ENCODE data around the gene ZBTB7C.
A peak's percentile ranks its signal among the peaks of the same experiment; 100 is the strongest.

ZBTB7C gene

GRCh38 chr18:48007955-48008701, 401.1 kb downstream of the ZBTB7C start:
- H3K4me3 ChIP-seq (ENCODE audit: low read length), result peak overlapping the region; percentile 28
- peaks cover 3% of the 10 kb centered on the region for H3K4me1 ChIP-seq (ENCODE audit: insufficient read depth, low read length)
- no peaks in the 10 kb centered on the region for H3K9me3 ChIP-seq (ENCODE audit: low read length)
- H3K36me3 ChIP-seq (ENCODE audit: insufficient read depth, low read length), result no peaks in the 10 kb centered on the region
- no peak overlapping the region for H2AFZ ChIP-seq (ENCODE audit: low read depth, low read length)
- H3K27me3 ChIP-seq (ENCODE audit: insufficient read depth, low read length), result peaks cover 4% of the 10 kb centered on the region

DNA sequence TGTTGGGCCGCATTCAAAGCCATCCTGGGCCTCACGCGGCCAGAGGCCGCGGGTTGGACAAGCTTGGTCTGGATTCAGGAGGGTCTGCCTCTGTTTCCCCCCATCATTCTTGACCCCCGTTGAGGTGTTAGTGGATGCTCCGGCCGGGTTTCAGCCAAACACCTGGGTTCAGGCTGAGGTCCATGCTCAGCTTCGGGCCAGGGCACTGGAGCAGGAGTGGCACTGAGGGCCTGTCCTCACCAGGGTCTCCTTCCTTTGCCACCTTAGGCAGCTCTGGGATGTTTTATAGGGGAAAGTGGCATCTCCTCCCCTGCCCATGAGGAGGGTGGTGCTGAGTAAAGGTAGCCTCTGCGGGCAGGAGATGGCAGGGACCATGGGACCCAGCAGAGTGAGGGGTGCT, 401.8 kb downstream of the ZBTB7C start:
- Histone ChIP-seq H3K27me3 (ENCODE audit: insufficient read depth, low read length) (peaks cover 4% of the 10 kb centered on the region), H3K9me3 (ENCODE audit: low read length) (no peaks in the 10 kb centered on the region), H3K4me3 (ENCODE audit: low read length) (no peak overlapping the region)

GRCh38 chr18:48006415-48007175, 402.6 kb downstream of the ZBTB7C start:
- Histone ChIP-seq H3K4me1 (ENCODE audit: insufficient read depth, low read length) (peaks cover 3% of the 10 kb centered on the region), H3K9me3 (ENCODE audit: low read length) (no peaks in the 10 kb centered on the region), H3K4me3 (ENCODE audit: low read length) (no peak overlapping the region), H2AFZ (ENCODE audit: low read depth, low read length) (no peak overlapping the region), H3K36me3 (ENCODE audit: insufficient read depth, low read length) (no peaks in the 10 kb centered on the region), H3K27me3 (ENCODE audit: insufficient read depth, low read length) (peaks cover 4% of the 10 kb centered on the region)

More for the DNA sequence above, 401.8 kb downstream of the ZBTB7C start:
- no peak overlapping the region for H2AFZ ChIP-seq (ENCODE audit: low read depth, low read length)
- H3K4me1 ChIP-seq (ENCODE audit: insufficient read depth, low read length), result peaks cover 3% of the 10 kb centered on the region
- no peaks in the 10 kb centered on the region for H3K36me3 ChIP-seq (ENCODE audit: insufficient read depth, low read length)

GRCh38 chr18:48004577-48004976, 404.6 kb downstream of the ZBTB7C start:
- H3K36me3 ChIP-seq (ENCODE audit: insufficient read depth, low read length), result no peaks in the 10 kb centered on the region
- H3K4me1 ChIP-seq (ENCODE audit: insufficient read depth, low read length), result peaks cover 3% of the 10 kb centered on the region
- peaks cover 4% of the 10 kb centered on the region for H3K27me3 ChIP-seq (ENCODE audit: insufficient read depth, low read length)
- no peaks in the 10 kb centered on the region for H3K9me3 ChIP-seq (ENCODE audit: low read length)
- H2AFZ ChIP-seq (ENCODE audit: low read depth, low read length), result no peak overlapping the region
- H3K4me3 ChIP-seq (ENCODE audit: low read length), result no peak overlapping the region

GRCh38 chr18:48003426-48004349, 405.5 kb downstream of the ZBTB7C start:
- Histone ChIP-seq H3K27me3 (ENCODE audit: insufficient read depth, low read length) (no peaks in the 10 kb centered on the region), H3K4me1 (ENCODE audit: insufficient read depth, low read length) (peaks cover 3% of the 10 kb centered on the region), H3K4me3 (ENCODE audit: low read length) (no peak overlapping the region), H2AFZ (ENCODE audit: low read depth, low read length) (no peak overlapping the region), H3K9me3 (ENCODE audit: low read length) (no peaks in the 10 kb centered on the region), H3K36me3 (ENCODE audit: insufficient read depth, low read length) (no peaks in the 10 kb centered on the region)

DNA sequence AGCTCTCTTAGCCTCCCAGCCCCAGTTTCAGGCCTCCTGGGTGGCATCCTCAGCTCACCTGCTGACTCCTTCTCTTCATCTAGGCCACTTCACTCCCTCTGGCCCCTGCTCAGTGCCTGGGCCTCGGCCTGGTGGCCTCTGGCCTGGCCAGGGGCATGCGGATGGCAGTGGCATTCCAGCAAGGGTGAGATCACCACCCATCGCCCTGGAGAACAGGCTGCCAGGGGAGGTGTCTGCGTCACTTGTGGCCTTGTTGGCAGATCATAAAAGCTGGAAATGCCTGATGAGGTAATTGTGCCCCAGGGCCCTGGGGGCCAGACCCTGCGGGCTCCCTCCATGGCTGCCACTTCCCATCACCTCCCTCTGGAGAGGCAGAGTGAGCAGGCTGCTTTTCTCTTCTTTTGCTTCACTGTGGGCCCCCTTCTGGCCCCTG, 406.2 kb downstream of the ZBTB7C start:
- no peaks in the 10 kb centered on the region for H3K36me3 ChIP-seq (ENCODE audit: insufficient read depth, low read length)
- H3K9me3 ChIP-seq (ENCODE audit: low read length), result no peaks in the 10 kb centered on the region
- H2AFZ ChIP-seq (ENCODE audit: low read depth, low read length), result no peak overlapping the region
- no peak overlapping the region for H3K4me3 ChIP-seq (ENCODE audit: low read length)
- no peaks in the 10 kb centered on the region for H3K4me1 ChIP-seq (ENCODE audit: insufficient read depth, low read length)
- H3K27me3 ChIP-seq (ENCODE audit: insufficient read depth, low read length), result no peaks in the 10 kb centered on the region

GRCh38 chr18:48000701-48001100, 408.5 kb downstream of the ZBTB7C start:
- H3K36me3 ChIP-seq (ENCODE audit: insufficient read depth, low read length), result no peaks in the 10 kb centered on the region
- no peak overlapping the region for H3K4me3 ChIP-seq (ENCODE audit: low read length)
- no peaks in the 10 kb centered on the region for H3K27me3 ChIP-seq (ENCODE audit: insufficient read depth, low read length)
- peaks cover 8% of the 10 kb centered on the region for H3K4me1 ChIP-seq (ENCODE audit: insufficient read depth, low read length)
- H2AFZ ChIP-seq (ENCODE audit: low read depth, low read length), result no peak overlapping the region
- H3K9me3 ChIP-seq (ENCODE audit: low read length), result no peaks in the 10 kb centered on the region

GRCh38 chr18:47999801-48000248, 409.4 kb downstream of the ZBTB7C start:
- Histone ChIP-seq H3K9me3 (ENCODE audit: low read length) (no peaks in the 10 kb centered on the region), H3K36me3 (ENCODE audit: insufficient read depth, low read length) (no peaks in the 10 kb centered on the region), H3K27me3 (ENCODE audit: insufficient read depth, low read length) (no peaks in the 10 kb centered on the region), H3K4me3 (ENCODE audit: low read length) (no peak overlapping the region), H2AFZ (ENCODE audit: low read depth, low read length) (no peak overlapping the region), H3K4me1 (ENCODE audit: insufficient read depth, low read length) (peaks cover 10% of the 10 kb centered on the region)

- Histone ChIP-seq H3K36me3 (ENCODE audit: insufficient read depth, low read length) (no peaks in the 10 kb centered on the region), H3K4me1 (ENCODE audit: insufficient read depth, low read length) (peaks cover 10% of the 10 kb centered on the region), H3K9me3 (ENCODE audit: low read length) (no peaks in the 10 kb centered on the region), H2AFZ (ENCODE audit: low read depth, low read length) (no peak overlapping the region), H3K4me3 (ENCODE audit: low read length) (no peak overlapping the region), H3K27me3 (ENCODE audit: insufficient read depth, low read length) (peaks cover 5% of the 10 kb centered on the region)
Measured at GRCh38 chr18:47997338-47997780, 411.8 kb downstream of the ZBTB7C start.

GRCh38 chr18:47996091-47996541, 413.1 kb downstream of the ZBTB7C start:
- H3K36me3 ChIP-seq (ENCODE audit: insufficient read depth, low read length), result no peaks in the 10 kb centered on the region
- no peaks in the 10 kb centered on the region for H3K9me3 ChIP-seq (ENCODE audit: low read length)
- peaks cover 15% of the 10 kb centered on the region for H3K27me3 ChIP-seq (ENCODE audit: insufficient read depth, low read length)
- no peak overlapping the region for H3K4me3 ChIP-seq (ENCODE audit: low read length)
- H3K4me1 ChIP-seq (ENCODE audit: insufficient read depth, low read length), result peaks cover 10% of the 10 kb centered on the region
- H2AFZ ChIP-seq (ENCODE audit: low read depth, low read length), result no peak overlapping the region

DNA sequence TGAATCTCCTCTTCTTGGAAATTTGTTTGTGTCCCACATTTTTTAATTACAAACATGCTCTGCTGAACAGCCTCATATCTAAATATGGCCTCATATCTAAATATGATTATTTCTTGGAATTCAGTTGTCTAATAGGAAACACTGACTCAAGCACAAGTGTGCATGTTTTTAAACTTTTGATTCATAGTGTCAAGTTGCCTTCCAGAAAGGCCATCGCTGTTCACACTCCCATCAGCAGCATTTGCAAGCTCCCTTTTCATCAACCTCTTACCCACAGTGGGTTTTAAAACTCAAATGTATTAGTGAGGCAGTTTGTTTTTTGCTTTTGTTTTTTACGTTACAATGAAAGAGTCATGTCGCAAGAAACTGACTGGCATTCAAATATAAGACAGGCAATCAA, 413.5 kb downstream of the ZBTB7C start:
- H3K4me1 ChIP-seq (ENCODE audit: insufficient read depth, low read length), result peaks cover 10% of the 10 kb centered on the region
- H3K36me3 ChIP-seq (ENCODE audit: insufficient read depth, low read length), result no peaks in the 10 kb centered on the region
- peaks cover 15% of the 10 kb centered on the region for H3K27me3 ChIP-seq (ENCODE audit: insufficient read depth, low read length)
- no peaks in the 10 kb centered on the region for H3K9me3 ChIP-seq (ENCODE audit: low read length)
- no peak overlapping the region for H2AFZ ChIP-seq (ENCODE audit: low read depth, low read length)
- no peak overlapping the region for H3K4me3 ChIP-seq (ENCODE audit: low read length)

GRCh38 chr18:47993409-47993808, 415.8 kb downstream of the ZBTB7C start:
- no peak overlapping the region for H3K4me3 ChIP-seq (ENCODE audit: low read length)
- H3K27me3 ChIP-seq (ENCODE audit: insufficient read depth, low read length), result peaks cover 19% of the 10 kb centered on the region
- H3K9me3 ChIP-seq (ENCODE audit: low read length), result no peaks in the 10 kb centered on the region
- no peaks in the 10 kb centered on the region for H3K36me3 ChIP-seq (ENCODE audit: insufficient read depth, low read length)
- H3K4me1 ChIP-seq (ENCODE audit: insufficient read depth, low read length), result peaks cover 10% of the 10 kb centered on the region
- no peak overlapping the region for H2AFZ ChIP-seq (ENCODE audit: low read depth, low read length)
